HL-60 (cell line): Measurements from ENCODE around the gene LGALS4.
"Not testable (repeated sequence)": the region's sequence is repeated elsewhere in the genome, so short reads cannot be mapped to it uniquely, and the experiment has no call there.

ENCODE experiments used
- DNase-seq, 2 experiments: peaks; one replicate each; pipeline ENCODE4 v3.0.0-alpha.2; 2010 to 2020; ENCODE audit warnings: low read depth in 1 of 2, low spot score in 1 of 2
- H3K27ac ChIP-seq: fragments of 250-450 bp; sonication (Bioruptor Pico); replicated peaks from 2 replicates; pipeline ENCODE4 v1.5.1; 2020; ENCODE audit warnings: mild to moderate bottlenecking, moderate library complexity
- H3K27me3 ChIP-seq: fragments of 250-450 bp; sonication (Bioruptor Pico); 2 replicates; pipeline ENCODE4 v1.5.1; 2021; ENCODE audit warnings: mild to moderate bottlenecking, moderate library complexity; ENCODE audit not compliant: insufficient read depth, poor library complexity, severe bottlenecking
- H3K4me3 ChIP-seq: replicated peaks from 2 replicates; pipeline ENCODE4 v1.5.1; 2011; ENCODE audit warnings: mild to moderate bottlenecking, control low read depth, low read length; ENCODE audit not compliant: insufficient read depth
- GABPA ChIP-seq: IDR thresholded peaks from 2 replicates; pipeline ENCODE4 v1.6.1; 2012; ENCODE audit warnings: low read depth
- POLR2AphosphoS5 ChIP-seq: IDR thresholded peaks from 2 replicates; pipeline ENCODE4 v1.6.1; 2012; ENCODE audit warnings: low read depth
- SPI1 ChIP-seq: IDR thresholded peaks from 2 replicates; pipeline ENCODE4 v1.6.1; 2012; ENCODE audit warnings: low read depth, mild to moderate bottlenecking, borderline replicate concordance
- TF ChIP-seq, protein P1 (sequence below): IDR thresholded peaks from 2 replicates; pipeline ENCODE4 v1.6.1; 2012; ENCODE audit warnings: low read depth; ENCODE audit not compliant: insufficient replicate concordance
- TF ChIP-seq, protein P2 (sequence below): IDR thresholded peaks from one replicate; pipeline ENCODE4 v1.5.1; 2011; ENCODE audit warnings: low read length, control low read depth, inconsistent platforms; ENCODE audit not compliant: insufficient read depth

Gene LGALS4

DNA sequence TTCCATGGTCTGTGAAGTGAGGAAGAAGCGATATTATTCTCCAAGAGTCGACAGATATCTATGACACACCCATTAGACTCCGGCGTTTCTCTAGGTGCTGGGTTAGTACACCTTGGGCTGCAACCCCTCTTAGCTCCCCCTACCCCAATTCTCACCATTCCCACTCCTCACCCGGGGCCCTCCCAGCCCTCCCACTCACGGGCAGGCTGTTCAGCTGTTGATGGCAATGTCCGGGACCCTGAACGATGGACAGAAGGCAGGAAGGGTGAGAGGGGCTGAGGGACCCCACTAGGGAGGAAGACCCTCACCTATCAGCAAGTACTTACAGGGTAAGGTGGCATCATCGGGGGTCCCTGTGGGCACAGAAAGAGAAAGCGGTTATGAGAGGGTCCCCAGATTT lies 9.2 kb downstream of the LGALS4 start:
- Histone ChIP-seq H3K27me3 (no peaks in the 10 kb centered on the region), H3K4me3 (no peak overlapping the region), H3K27ac (no peak overlapping the region)
- TF ChIP-seq, protein P1, sequence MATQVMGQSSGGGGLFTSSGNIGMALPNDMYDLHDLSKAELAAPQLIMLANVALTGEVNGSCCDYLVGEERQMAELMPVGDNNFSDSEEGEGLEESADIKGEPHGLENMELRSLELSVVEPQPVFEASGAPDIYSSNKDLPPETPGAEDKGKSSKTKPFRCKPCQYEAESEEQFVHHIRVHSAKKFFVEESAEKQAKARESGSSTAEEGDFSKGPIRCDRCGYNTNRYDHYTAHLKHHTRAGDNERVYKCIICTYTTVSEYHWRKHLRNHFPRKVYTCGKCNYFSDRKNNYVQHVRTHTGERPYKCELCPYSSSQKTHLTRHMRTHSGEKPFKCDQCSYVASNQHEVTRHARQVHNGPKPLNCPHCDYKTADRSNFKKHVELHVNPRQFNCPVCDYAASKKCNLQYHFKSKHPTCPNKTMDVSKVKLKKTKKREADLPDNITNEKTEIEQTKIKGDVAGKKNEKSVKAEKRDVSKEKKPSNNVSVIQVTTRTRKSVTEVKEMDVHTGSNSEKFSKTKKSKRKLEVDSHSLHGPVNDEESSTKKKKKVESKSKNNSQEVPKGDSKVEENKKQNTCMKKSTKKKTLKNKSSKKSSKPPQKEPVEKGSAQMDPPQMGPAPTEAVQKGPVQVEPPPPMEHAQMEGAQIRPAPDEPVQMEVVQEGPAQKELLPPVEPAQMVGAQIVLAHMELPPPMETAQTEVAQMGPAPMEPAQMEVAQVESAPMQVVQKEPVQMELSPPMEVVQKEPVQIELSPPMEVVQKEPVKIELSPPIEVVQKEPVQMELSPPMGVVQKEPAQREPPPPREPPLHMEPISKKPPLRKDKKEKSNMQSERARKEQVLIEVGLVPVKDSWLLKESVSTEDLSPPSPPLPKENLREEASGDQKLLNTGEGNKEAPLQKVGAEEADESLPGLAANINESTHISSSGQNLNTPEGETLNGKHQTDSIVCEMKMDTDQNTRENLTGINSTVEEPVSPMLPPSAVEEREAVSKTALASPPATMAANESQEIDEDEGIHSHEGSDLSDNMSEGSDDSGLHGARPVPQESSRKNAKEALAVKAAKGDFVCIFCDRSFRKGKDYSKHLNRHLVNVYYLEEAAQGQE = no peak
- TF ChIP-seq POLR2AphosphoS5 (no peak), GABPA (no peak)
- TF ChIP-seq, protein P2, sequence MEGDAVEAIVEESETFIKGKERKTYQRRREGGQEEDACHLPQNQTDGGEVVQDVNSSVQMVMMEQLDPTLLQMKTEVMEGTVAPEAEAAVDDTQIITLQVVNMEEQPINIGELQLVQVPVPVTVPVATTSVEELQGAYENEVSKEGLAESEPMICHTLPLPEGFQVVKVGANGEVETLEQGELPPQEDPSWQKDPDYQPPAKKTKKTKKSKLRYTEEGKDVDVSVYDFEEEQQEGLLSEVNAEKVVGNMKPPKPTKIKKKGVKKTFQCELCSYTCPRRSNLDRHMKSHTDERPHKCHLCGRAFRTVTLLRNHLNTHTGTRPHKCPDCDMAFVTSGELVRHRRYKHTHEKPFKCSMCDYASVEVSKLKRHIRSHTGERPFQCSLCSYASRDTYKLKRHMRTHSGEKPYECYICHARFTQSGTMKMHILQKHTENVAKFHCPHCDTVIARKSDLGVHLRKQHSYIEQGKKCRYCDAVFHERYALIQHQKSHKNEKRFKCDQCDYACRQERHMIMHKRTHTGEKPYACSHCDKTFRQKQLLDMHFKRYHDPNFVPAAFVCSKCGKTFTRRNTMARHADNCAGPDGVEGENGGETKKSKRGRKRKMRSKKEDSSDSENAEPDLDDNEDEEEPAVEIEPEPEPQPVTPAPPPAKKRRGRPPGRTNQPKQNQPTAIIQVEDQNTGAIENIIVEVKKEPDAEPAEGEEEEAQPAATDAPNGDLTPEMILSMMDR = no peak
- no peak for DNase-seq

DNA sequence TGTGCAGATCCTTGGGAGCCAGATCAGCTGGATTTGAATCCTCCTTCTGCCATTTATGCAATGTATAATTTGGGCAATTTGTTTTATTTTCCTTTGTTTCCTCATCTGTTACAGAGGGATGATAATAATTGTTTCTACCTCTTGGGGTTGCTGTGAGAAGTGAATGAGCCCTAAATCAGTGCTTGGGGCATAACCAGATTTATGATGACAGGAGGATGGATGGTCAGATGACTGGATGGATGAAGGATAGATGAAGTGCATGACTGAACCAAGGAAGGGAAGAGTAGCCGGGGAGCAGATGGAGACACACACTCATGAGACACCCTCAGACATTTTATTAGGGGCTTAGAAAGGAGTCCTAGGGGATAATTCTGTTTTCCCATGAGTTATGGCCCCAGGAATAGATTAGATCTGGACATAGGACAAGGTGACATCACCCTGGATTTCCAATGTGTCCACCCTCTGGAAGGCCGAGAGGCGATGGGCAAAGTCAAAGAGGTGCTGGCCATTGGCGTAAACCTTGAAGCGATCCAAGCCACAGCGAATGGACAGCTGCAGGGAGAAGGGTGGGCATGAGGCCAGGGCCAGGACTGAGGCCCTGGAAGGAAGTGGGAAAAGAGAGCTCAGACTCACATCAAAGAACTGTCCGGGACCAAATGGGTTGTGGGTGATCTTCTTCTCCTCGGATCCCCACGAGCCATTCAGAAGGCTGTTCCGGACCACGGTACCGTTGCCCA lies 11.2 kb downstream of the LGALS4 start:
- Histone ChIP-seq H3K27ac (no peak overlapping the region), H3K27me3 (no peaks in the 10 kb centered on the region), H3K4me3 (no peak overlapping the region)
- no peak for TF ChIP-seq GABPA
- TF ChIP-seq SPI1 = no peak
- TF ChIP-seq POLR2AphosphoS5 = no peak
- TF ChIP-seq, protein P2 = no peak
- TF ChIP-seq, protein P1 = no peak
- no peak for DNase-seq

DNA sequence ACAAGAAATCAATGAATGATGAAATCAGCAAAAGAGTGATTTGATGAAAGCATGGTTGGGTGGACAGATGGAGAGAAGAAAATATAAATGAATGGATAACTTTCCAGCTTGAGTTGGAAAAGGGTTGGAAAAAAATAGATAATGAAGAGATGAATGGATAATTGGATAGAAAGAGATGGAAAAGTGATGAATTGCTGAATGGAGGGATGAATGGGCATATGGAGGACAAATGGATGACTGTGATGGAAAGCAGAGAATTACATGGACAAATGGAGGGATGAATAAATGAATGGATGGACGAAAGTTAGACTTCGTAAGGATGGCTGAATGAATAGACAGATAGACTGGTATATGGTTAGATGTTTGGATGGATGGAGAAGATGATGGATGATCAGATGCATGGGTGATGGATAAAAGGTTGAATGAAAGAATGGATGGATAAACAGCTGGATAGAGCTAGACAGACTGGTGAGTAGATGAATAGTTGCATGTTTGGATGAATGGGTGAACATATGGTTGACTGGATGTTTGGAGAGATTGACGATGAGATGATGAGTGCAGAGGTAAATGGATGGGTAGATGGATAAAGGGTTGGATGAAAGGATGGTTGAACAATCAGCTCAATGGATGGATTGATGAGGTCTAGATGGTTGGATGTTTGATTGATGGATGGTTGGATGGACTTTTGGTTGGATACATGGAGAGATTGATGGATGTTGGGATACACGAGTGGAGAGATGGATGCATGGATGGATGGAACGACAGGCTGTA lies 12.0 kb downstream of the LGALS4 start:
- no peaks in the 10 kb centered on the region for H3K27me3 ChIP-seq
- H3K27ac ChIP-seq = no peak overlapping the region
- no peak for TF ChIP-seq POLR2AphosphoS5
- DNase-seq = no peak
- H3K4me3 ChIP-seq = no peak overlapping the region

DNA sequence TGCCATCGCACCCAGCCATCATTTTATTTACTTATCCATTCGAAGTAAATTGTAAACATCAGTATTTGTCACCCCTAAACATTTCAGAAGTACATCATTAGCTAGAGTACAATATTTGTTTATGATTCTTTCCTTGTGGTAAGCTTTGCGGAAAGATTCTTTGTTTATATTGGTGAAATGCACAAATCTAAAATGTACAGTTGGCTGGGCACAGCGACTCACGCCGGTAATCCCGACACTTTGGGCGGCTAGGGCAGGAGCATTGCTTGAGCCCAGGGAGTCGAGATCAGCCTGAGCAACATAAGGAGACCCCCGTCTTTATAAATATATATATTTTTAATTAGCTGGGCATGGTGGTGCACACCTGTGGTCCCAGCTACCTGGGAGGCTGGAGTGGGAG lies 13.6 kb downstream of the LGALS4 start:
- no peak overlapping the region for H3K27ac ChIP-seq
- H3K4me3 ChIP-seq = no peak overlapping the region
- H3K27me3 ChIP-seq = no peaks in the 10 kb centered on the region
- DNase-seq = no peak
- TF ChIP-seq SPI1 = no peak
- TF ChIP-seq, protein P2 = no peak
- no peak for TF ChIP-seq POLR2AphosphoS5
- TF ChIP-seq GABPA = no peak
- TF ChIP-seq, protein P1 = no peak

DNA sequence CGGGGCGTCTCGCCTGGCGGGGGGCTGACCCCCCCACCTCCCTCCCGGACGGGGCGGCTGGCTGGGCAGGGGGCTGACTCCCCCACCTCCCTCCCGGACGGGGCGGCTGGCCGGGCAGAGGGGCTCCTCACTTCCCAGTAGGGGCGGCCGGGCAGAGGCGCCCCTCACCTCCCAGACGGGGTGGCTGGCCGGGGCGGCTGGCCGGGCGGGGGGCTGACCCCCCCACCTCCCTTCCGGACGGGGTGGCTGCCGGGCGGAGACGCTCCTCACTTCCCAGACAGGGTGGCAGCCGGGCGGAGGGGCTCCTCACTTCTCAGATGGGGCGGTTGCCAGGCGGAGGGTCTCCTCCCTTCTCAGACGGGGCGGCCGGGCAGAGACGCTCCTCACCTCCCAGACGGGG lies 15.0 kb downstream of the LGALS4 start:
- not testable (repeated sequence) for H3K27ac ChIP-seq, H3K27me3 ChIP-seq, H3K4me3 ChIP-seq, DNase-seq
